B cell (primary cell): Measurements from ENCODE around the gene NOL6. TPM values are rescaled to one million over a fixed set of nuclear protein-coding genes. Genes with fewer than 3 reads are reported as not detected.

ENCODE experiments used
- ATAC-seq: fragments of 200-7000 bp; cut with Tn5 transposase; one replicate; pipeline ENCODE4 v1.10.0; 2021; ENCODE audit warnings: low read depth, mild to moderate bottlenecking, moderate number of reproducible peaks, moderate library complexity
- CTCF ChIA-PET: fragments of 350-600 bp; sonication (Branson Sonifier 250); formaldehyde crosslinking; loops from one replicate; lab custom pipeline; 2021; ENCODE audit warnings: antibody characterized with exemption, inconsistent platforms; lab: Charles Lee
- POLR2A ChIA-PET: fragments of 350-600 bp; sonication (Branson Sonifier 250); formaldehyde crosslinking; loops from one replicate; lab custom pipeline; 2021; ENCODE audit warnings: antibody characterized with exemption; lab: Charles Lee
- DNase-seq: peaks from one replicate; pipeline ENCODE4 v3.0.0; 2013
- H2AFZ ChIP-seq: 2 replicates; pipeline ENCODE4 v1.6.1; 2012; ENCODE audit warnings: mild to moderate bottlenecking, low read depth, low read length; ENCODE audit not compliant: insufficient read depth, poor library complexity, severe bottlenecking
- H3K27ac ChIP-seq, 2 donors: 1 replicate in 1 of 2; 2 replicates in 1 of 2; pipeline ENCODE4 v1.5.1; 2012 to 2013; ENCODE audit warnings: low read length in 2 of 2, mild to moderate bottlenecking in 2 of 2, moderate library complexity in 1 of 2
- H3K27me3 ChIP-seq, 4 experiments: fragments of 200-600 bp in 1 of 4; sonication (generic) in 1 of 4; replicated peaks in 1 of 4; 1 replicate in 2 of 4; 2 replicates in 2 of 4; pipeline versions ENCODE4 v1.6.1 to v1.7.0; 2013 to 2016; ENCODE audit warnings: low read length in 3 of 4, mild to moderate bottlenecking in 2 of 4, mixed read lengths in 1 of 4, moderate library complexity in 1 of 4; ENCODE audit not compliant: insufficient read depth in 4 of 4, control insufficient read depth in 3 of 4; ENCODE audit errors: control extremely low read depth in 1 of 4
- H3K36me3 ChIP-seq, 2 experiments: replicated peaks in 1 of 2; 1 replicate in 1 of 2; 2 replicates in 1 of 2; pipeline versions ENCODE4 v1.6.1 to v1.7.1; 2013; ENCODE audit warnings: low read length in 1 of 2; ENCODE audit not compliant: insufficient read depth in 2 of 2, control insufficient read depth in 1 of 2; ENCODE audit errors: control extremely low read depth in 1 of 2, extremely low read depth in 1 of 2
- H3K4me1 ChIP-seq, 2 donors: fragments of 200-600 bp in 1 of 2; sonication (generic) in 1 of 2; 1 replicate in 1 of 2; 2 replicates in 1 of 2; pipeline versions ENCODE4 v1.5.1 to v1.6.1; 2013 to 2017; ENCODE audit warnings: low read length in 2 of 2; ENCODE audit not compliant: control insufficient read depth in 2 of 2, insufficient read depth in 2 of 2
- H3K4me2 ChIP-seq: replicated peaks from 2 replicates; pipeline ENCODE3; 2012; ENCODE audit warnings: mild to moderate bottlenecking, low read depth, low read length; ENCODE audit not compliant: poor library complexity, severe bottlenecking
- H3K4me3 ChIP-seq, 5 experiments: fragments of 200-600 bp in 1 of 5; sonication (generic) in 1 of 5; 1 replicate in 3 of 5; 2 replicates in 2 of 5; pipeline versions ENCODE4 v1.5.1 to v1.7.0; 2011 to 2016; ENCODE audit warnings: low read length in 4 of 5, mild to moderate bottlenecking in 4 of 5, low read depth in 2 of 5, control low read depth in 1 of 5, moderate library complexity in 1 of 5; ENCODE audit not compliant: insufficient read depth in 1 of 5; ENCODE audit errors: control extremely low read depth in 1 of 5, extremely low read depth in 1 of 5
- H3K79me2 ChIP-seq: fragments of 200-600 bp; sonication (generic); one replicate; pipeline ENCODE4 v1.6.0; 2016; ENCODE audit warnings: low read length; ENCODE audit not compliant: control insufficient read depth, insufficient read depth
- H3K9ac ChIP-seq: fragments of 200-600 bp; sonication (generic); 2 replicates; pipeline ENCODE4 v1.6.1; 2017; ENCODE audit warnings: mild to moderate bottlenecking, low read length, moderate library complexity
- H3K9me3 ChIP-seq, 3 donors: one replicate each; pipeline versions ENCODE4 v1.6.1 to v1.7.1; 2013; ENCODE audit warnings: low read length in 2 of 3; ENCODE audit not compliant: control insufficient read depth in 2 of 3, insufficient read depth in 1 of 3; ENCODE audit errors: control extremely low read depth in 1 of 3
- H4K20me1 ChIP-seq: 2 replicates; pipeline ENCODE4 v1.6.0; 2012; ENCODE audit warnings: mild to moderate bottlenecking, low read length; ENCODE audit not compliant: insufficient read depth, control insufficient read depth, poor library complexity, severe bottlenecking
- H3K27ac Mint-ChIP-seq: one replicate; pipeline ENCODE4 v1.8.0; 2021; ENCODE audit warnings: mixed read lengths
- H3K27me3 Mint-ChIP-seq: one replicate; pipeline ENCODE4 v1.8.0; 2021; ENCODE audit warnings: mixed read lengths
- H3K4me1 Mint-ChIP-seq: one replicate; pipeline ENCODE4 v1.8.0; 2021; ENCODE audit warnings: mixed read lengths
- H3K4me3 Mint-ChIP-seq: one replicate; pipeline ENCODE4 v1.8.0; 2021; ENCODE audit warnings: mixed read lengths
- H3K9me3 Mint-ChIP-seq: one replicate; pipeline ENCODE4 v1.8.0; 2022; ENCODE audit warnings: mixed read lengths; ENCODE audit not compliant: insufficient read depth
- CTCF ChIP-seq: fragments of 200-600 bp; IDR thresholded peaks from one replicate; pipeline ENCODE4 v1.8.0; 2022; ENCODE audit warnings: antibody characterized with exemption, mild to moderate bottlenecking
- EZH2 ChIP-seq: IDR thresholded peaks from 2 replicates; pipeline ENCODE4 v1.6.1; 2012; ENCODE audit warnings: borderline replicate concordance, low read depth, mild to moderate bottlenecking, moderate library complexity, low read length; ENCODE audit not compliant: insufficient read depth, poor library complexity, severe bottlenecking
- WGBS: methylation state at CpG from one replicate; pipeline ENCODE4 v1.1.5; 2013; ENCODE audit warnings: missing lambda C conversion rate; ENCODE audit not compliant: insufficient coverage; 5-methylcytosine and 5-hydroxymethylcytosine counted together
- intact Hi-C: fragments of 100-400 bp; cut with micrococcal nuclease; formaldehyde crosslinking; loops from one replicate; pipeline ENCODE4 v1.10.0; 2022
- polyA plus RNA-seq: library from polyadenylated mRNA; depleted of rRNA; stranded (reverse); fragments of >200 nt; gene quantifications from 2 replicates; pipeline ENCODE4 v1.2.3, GENCODE V29; 2012
- total RNA-seq, 2 donors: library from RNA; stranded (reverse); fragments of 120-200 nt in 1 of 2; gene quantifications; 1 replicate in 1 of 2; 2 replicates in 1 of 2; pipeline versions ENCODE4 v1.2.3 to v1.2.4, GENCODE V29; 2013 to 2022

NOL6 gene
- total and polyA plus RNA-seq, 2 donors (not counting 1 experiment from before 2014, with no cell fraction given), result 31.8 to 40.1 TPM

GRCh38 chr9:33468215-33468730 is 5.5 kb downstream of the NOL6 start:
- Histone ChIP-seq H3K4me1 (peaks cover 10 to 17% of the 10 kb centered on the region in 2 donors), H3K9ac (no peak overlapping the region), H3K9me3 (no peaks in the 10 kb centered on the region), H3K36me3 (peaks cover 0 to 78% of the 10 kb centered on the region in 2 experiments), H3K27me3 (no peaks in the 10 kb centered on the region), H2AFZ (no peak overlapping the region), H3K4me2 (no peak overlapping the region), H3K79me2 (peaks cover 22% of the 10 kb centered on the region), H3K27ac (no peak overlapping the region), H4K20me1 (peaks cover 7% of the 10 kb centered on the region), H3K4me3 (no peak overlapping the region)
- Mint-ChIP-seq H3K9me3 (no peaks in the 10 kb centered on the region), H3K4me3 (no peak overlapping the region), H3K27me3 (no peaks in the 10 kb centered on the region), H3K27ac (no peak overlapping the region), H3K4me1 (peaks cover 20% of the 10 kb centered on the region)
- CTCF ChIA-PET, result interaction anchor here (0.9 to 3.4 kb wide), 4 partner anchors 16 to 918 kb away, joined by 3 to 24 read pairs (median 20); no protein-coding TSS in a partner anchor
- no peak for TF ChIP-seq CTCF
- no peak for TF ChIP-seq EZH2
- intact Hi-C loops, result no loop called here
- ATAC-seq, result no peak
- POLR2A ChIA-PET, result no interaction called here
- WGBS, result 90% methylated on average over 2 of the region's 4 CpGs
- DNase-seq, result no peak

GRCh38 chr9:33467526-33467925 is 6.2 kb downstream of the NOL6 start:
- no peaks in the 10 kb centered on the region for H3K9me3 Mint-ChIP-seq
- no peak overlapping the region for H3K27ac Mint-ChIP-seq
- H3K27me3 Mint-ChIP-seq, result no peaks in the 10 kb centered on the region
- peaks cover 14% of the 10 kb centered on the region for H3K4me1 Mint-ChIP-seq
- Histone ChIP-seq H3K79me2 (peaks cover 14% of the 10 kb centered on the region), H3K4me1 (peaks cover 3 to 10% of the 10 kb centered on the region in 2 donors), H3K27me3 (no peaks in the 10 kb centered on the region), H3K4me3 (no peak overlapping the region), H3K27ac (no peak overlapping the region), H3K36me3 (peaks cover 0 to 85% of the 10 kb centered on the region in 2 experiments), H4K20me1 (no peaks in the 10 kb centered on the region), H3K9me3 (no peaks in the 10 kb centered on the region), H3K4me2 (no peak overlapping the region), H3K9ac (no peak overlapping the region), H2AFZ (no peak overlapping the region)
- DNase-seq (no peak), ATAC-seq (no peak)
- 92% methylated on average over 5 of the region's 7 CpGs for WGBS
- ChIA-PET CTCF (interaction anchor here (0.9 to 3.4 kb wide), 10 partner anchors 9 to 185 kb away, joined by 3 to 24 read pairs (median 10); no protein-coding TSS in a partner anchor), POLR2A (no interaction called here)
- intact Hi-C loops, result loop anchor here (2.0 kb wide), 1 partner anchor 65 kb away; the partner anchor contains the start of gene AQP7
- no peak overlapping the region for H3K4me3 Mint-ChIP-seq
- TF ChIP-seq CTCF (no peak), EZH2 (no peak)
